Measurements from ENCODE around the gene LYVE1. TPM values are rescaled to one million over a fixed set of nuclear protein-coding genes. Genes with fewer than 3 reads are reported as not detected.

LYVE1 gene
- total RNA-seq, 4 donors from 2014 or later, result 12.1 to 30.2 (median 19.2) TPM

GRCh38 chr11:10604798-10605197 is 36.3 kb upstream of the LYVE1 start:
- no peak for ATAC-seq
- TF ChIP-seq POLR2A (IDR thresholded peaks at IDR 0.05), result no peak
- TF ChIP-seq CTCF (IDR thresholded peaks at IDR 0.05 in 4 of 5, conservative IDR thresholded peaks at IDR 0.05 in 1 of 5), result no peak
- Histone ChIP-seq H3K27ac (peak overlapping the region; percentile 83 to 93 (median 88)), H3K27me3 (no peaks in the 10 kb centered on the region), H3K4me3 (no peak overlapping the region), H3K4me1 (peaks cover 49 to 55% of the 10 kb centered on the region in 2 donors), H3K9me3 (no peaks in the 10 kb centered on the region), H3K36me3 (no peaks in the 10 kb centered on the region)
- intact Hi-C loops (cut with DNase I; ENCODE audit: low total_unique reads) (loop anchor here (2.0 to 5.0 kb wide), 2 partner anchors 150 to 197 kb away; partner anchors contain the start of gene AMPD3), in situ Hi-C loops (cut with MboI; ENCODE audit: low sequenced_read_pairs in 4 of 4) (no loop called here)
- DNase-seq, result no peak

GRCh38 chr11:10604340-10604748 is 35.9 kb upstream of the LYVE1 start:
- Histone ChIP-seq H3K4me1 (peaks cover 53 to 58% of the 10 kb centered on the region in 2 donors), H3K27me3 (no peaks in the 10 kb centered on the region), H3K4me3 (no peak overlapping the region), H3K36me3 (no peaks in the 10 kb centered on the region), H3K9me3 (no peaks in the 10 kb centered on the region), H3K27ac (peak overlapping the region; percentile 83 to 93 (median 88))
- intact Hi-C loops (cut with DNase I; ENCODE audit: low total_unique reads), result loop anchor here (2.0 to 5.0 kb wide), 2 partner anchors 150 to 197 kb away; partner anchors contain the start of gene AMPD3
- peak; percentile 79 to 81 for ATAC-seq
- in situ Hi-C loops (cut with MboI; ENCODE audit: low sequenced_read_pairs in 4 of 4), result no loop called here
- peak; percentile 74 to 85 for DNase-seq
- TF ChIP-seq CTCF (IDR thresholded peaks at IDR 0.05 in 4 of 5, conservative IDR thresholded peaks at IDR 0.05 in 1 of 5) (no peak), POLR2A (IDR thresholded peaks at IDR 0.05) (no peak)

GRCh38 chr11:10603721-10604297 is 35.3 kb upstream of the LYVE1 start:
- no peak for ATAC-seq
- no peak for DNase-seq
- in situ Hi-C loops (cut with MboI; ENCODE audit: low sequenced_read_pairs in 4 of 4) (no loop called here), intact Hi-C loops (cut with DNase I; ENCODE audit: low total_unique reads) (loop anchor here (2.0 to 5.0 kb wide), 2 partner anchors 149 to 197 kb away; partner anchors contain the start of gene AMPD3)
- Histone ChIP-seq H3K9me3 (no peaks in the 10 kb centered on the region), H3K4me1 (peaks cover 58 to 64% of the 10 kb centered on the region in 2 donors), H3K27ac (peak overlapping the region; percentile 83 to 93 (median 88)), H3K4me3 (no peak overlapping the region), H3K36me3 (no peaks in the 10 kb centered on the region), H3K27me3 (no peaks in the 10 kb centered on the region)
- TF ChIP-seq POLR2A (IDR thresholded peaks at IDR 0.05), result no peak
- TF ChIP-seq CTCF (IDR thresholded peaks at IDR 0.05 in 4 of 5, conservative IDR thresholded peaks at IDR 0.05 in 1 of 5), result no peak

GRCh38 chr11:10602945-10603344 is 34.5 kb upstream of the LYVE1 start:
- H3K36me3 ChIP-seq, result no peaks in the 10 kb centered on the region
- in situ Hi-C loops (cut with MboI; ENCODE audit: low sequenced_read_pairs in 4 of 4) (no loop called here), intact Hi-C loops (cut with DNase I; ENCODE audit: low total_unique reads) (loop anchor here (5.0 kb wide), 1 partner anchor 196 kb away; no protein-coding TSS in a partner anchor)
- DNase-seq (no peak), ATAC-seq (no peak)
- no peaks in the 10 kb centered on the region for H3K27me3 ChIP-seq
- peaks cover 67 to 72% of the 10 kb centered on the region in 2 donors for H3K4me1 ChIP-seq
- no peaks in the 10 kb centered on the region for H3K9me3 ChIP-seq
- peak overlapping the region; percentile 2 to 93 (median 88) for H3K27ac ChIP-seq
- no peak for TF ChIP-seq CTCF (IDR thresholded peaks at IDR 0.05 in 4 of 5, conservative IDR thresholded peaks at IDR 0.05 in 1 of 5)
- TF ChIP-seq POLR2A (IDR thresholded peaks at IDR 0.05), result no peak
- H3K4me3 ChIP-seq, result no peak overlapping the region
